Panc1 (cell line): Measurements from ENCODE around the gene B4GALNT1. TPM values are rescaled to one million over a fixed set of nuclear protein-coding genes. Genes with fewer than 3 reads are reported as not detected.

ENCODE experiments used
- ATAC-seq: fragments of 200-7000 bp; cut with Tn5 transposase; 2 replicates; pipeline ENCODE4 v1.9.1; 2020; ENCODE audit warnings: mild to moderate bottlenecking, moderate library complexity
- BruUV-seq: library from RNA; stranded (reverse); fragments of 400-500 nt; replicated peaks from 2 replicates; lab custom pipeline; 2021; lab: Mats Ljungman, UMichigan
- CTCF ChIA-PET: fragments of 300-600 bp; sonication (Branson Sonifier 250); formaldehyde crosslinking; loops from one replicate; lab custom pipeline; 2022; ENCODE audit warnings: antibody characterized with exemption; lab: Charles Lee
- POLR2A ChIA-PET: fragments of 300-600 bp; sonication (Branson Sonifier 250); formaldehyde crosslinking; loops from one replicate; lab custom pipeline; 2022; ENCODE audit warnings: antibody characterized with exemption; lab: Charles Lee
- DNase-seq: peaks from one replicate; pipeline ENCODE4 v3.0.0-alpha.2; 2010; ENCODE audit warnings: low read depth, low spot score
- H3K27ac ChIP-seq: 2 replicates; pipeline ENCODE4 v1.5.1; 2011; ENCODE audit warnings: mild to moderate bottlenecking, low read length, inconsistent platforms
- H3K27me3 ChIP-seq: fragments of 200-500 bp; sonication (Bioruptor generic); 2 replicates; pipeline ENCODE4 v1.6.0; 2014; ENCODE audit warnings: low read length, inconsistent platforms; ENCODE audit not compliant: control insufficient read depth, insufficient read depth
- H3K36me3 ChIP-seq: fragments of 200-500 bp; sonication (Bioruptor generic); 2 replicates; pipeline ENCODE4 v1.5.1; 2014; ENCODE audit warnings: inconsistent platforms, mild to moderate bottlenecking, low read length, moderate library complexity; ENCODE audit not compliant: control insufficient read depth, insufficient read depth
- H3K4me1 ChIP-seq: 2 replicates; pipeline ENCODE4 v1.5.1; 2011; ENCODE audit warnings: inconsistent platforms, mild to moderate bottlenecking, low read length, moderate library complexity; ENCODE audit not compliant: control insufficient read depth, insufficient read depth
- H3K4me3 ChIP-seq, 2 experiments: 2 replicates each; pipeline ENCODE4 v1.5.1; 2011 to 2012; ENCODE audit warnings: low read depth in 2 of 2, low read length in 2 of 2, mild to moderate bottlenecking in 2 of 2, inconsistent platforms in 1 of 2, moderate library complexity in 1 of 2
- H3K9me3 ChIP-seq: fragments of 200-500 bp; sonication (Bioruptor generic); 2 replicates; pipeline ENCODE4 v1.5.1; 2014; ENCODE audit warnings: low read depth, mild to moderate bottlenecking, inconsistent platforms, low read length, moderate library complexity; ENCODE audit not compliant: control insufficient read depth, insufficient read depth
- POLR2AphosphoS5 ChIP-seq: IDR thresholded peaks from 2 replicates; pipeline ENCODE4 v1.6.1; 2012; ENCODE audit warnings: mild to moderate bottlenecking, low read depth, low read length, moderate library complexity
- SIN3A ChIP-seq: IDR thresholded peaks from 2 replicates; pipeline ENCODE4 v1.6.1; 2012; ENCODE audit warnings: low read depth, mild to moderate bottlenecking, low read length, moderate library complexity, borderline replicate concordance; ENCODE audit not compliant: insufficient read depth
- TCF7L2 ChIP-seq: IDR thresholded peaks from 2 replicates; pipeline ENCODE4 v1.6.1; 2011; ENCODE audit warnings: mild to moderate bottlenecking, low read depth, low read length, inconsistent platforms
- in situ Hi-C: cut with HindIII; loops from 2 replicates; pipeline ENCODE4 v1.10.0; 2016; ENCODE audit warnings: low sequenced_read_pairs, low pct_unique_long_range_greater_than_20kb
- intact Hi-C: fragments of 100-400 bp; cut with micrococcal nuclease; formaldehyde crosslinking; loops from one replicate; pipeline ENCODE4 v1.10.0; 2022; ENCODE audit not compliant: unreplicated experiment
- total RNA-seq: library from RNA; stranded (reverse); gene quantifications from one replicate; pipeline ENCODE4 v1.2.1, GENCODE V29; 2021; ENCODE audit not compliant: unreplicated experiment
- TF ChIP-seq, protein P1 (sequence below), 2 experiments: IDR thresholded peaks; 2 replicates each; pipeline ENCODE4 v1.6.1; 2011 to 2012; ENCODE audit warnings: low read depth in 2 of 2, control low read depth in 1 of 2, low read length in 1 of 2, mild to moderate bottlenecking in 1 of 2, moderate library complexity in 1 of 2; ENCODE audit not compliant: insufficient read depth in 1 of 2
- TF ChIP-seq, protein P2 (sequence below): fragments of 450-650 bp; IDR thresholded peaks from 2 replicates; pipeline ENCODE4 v1.5.1; 2017; ENCODE audit warnings: mild to moderate bottlenecking

B4GALNT1 gene
- total RNA-seq, 1 experiment from 2014 or later, result 48.6 TPM

DNA sequence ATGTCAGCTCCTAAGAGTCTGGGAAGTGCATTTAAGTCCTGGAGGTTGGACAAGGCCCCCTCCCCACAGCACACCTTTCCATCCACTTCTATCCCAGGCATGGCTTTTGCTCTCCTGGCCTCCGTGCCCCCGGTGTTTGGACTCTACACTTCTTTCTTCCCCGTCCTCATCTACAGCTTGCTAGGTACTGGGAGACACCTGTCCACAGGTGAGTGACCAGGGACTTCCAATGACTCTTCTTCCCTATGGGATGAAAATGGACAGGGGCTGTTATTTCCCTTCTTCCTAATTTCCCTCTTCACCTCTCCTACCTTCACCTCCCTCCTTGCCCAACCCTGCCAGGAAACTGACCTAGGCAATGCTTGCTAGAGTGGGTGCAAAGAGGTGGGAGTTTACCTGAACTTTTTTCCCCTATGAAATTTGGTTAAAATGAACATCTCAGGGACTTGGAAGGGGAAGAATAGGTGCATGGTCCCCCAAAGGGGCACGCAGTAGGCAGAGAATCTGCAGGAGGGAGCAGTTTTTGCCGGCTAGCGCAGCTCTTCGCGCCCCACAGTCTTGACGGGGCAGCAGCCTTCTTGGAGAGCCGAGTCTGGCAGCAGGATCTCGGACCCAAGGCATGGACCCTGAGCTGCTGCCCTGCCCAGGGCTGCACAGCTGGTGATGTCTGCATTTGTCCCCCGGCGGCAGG is 12.6 kb downstream of the B4GALNT1 start:
- CTCF ChIA-PET, result interaction anchor here (1.5 kb wide), 1 partner anchor 37 kb away, joined by 5 read pairs; no protein-coding TSS in a partner anchor
- no peaks in the 10 kb centered on the region for H3K36me3 ChIP-seq
- peaks cover 13% of the 10 kb centered on the region for H3K4me1 ChIP-seq
- in situ Hi-C loops (no loop called here), intact Hi-C loops (loop anchor here (5.0 kb wide), 1 partner anchor 163 kb away; the partner anchor contains the start of genes GLI1 and INHBE)
- DNase-seq, result no peak
- no peak overlapping the region for H3K4me3 ChIP-seq
- POLR2A ChIA-PET, result no interaction called here
- no peak overlapping the region for H3K27ac ChIP-seq
- no TSS peak for BruUV-seq
- TF ChIP-seq SIN3A (no peak), TCF7L2 (no peak), POLR2AphosphoS5 (no peak)
- TF ChIP-seq, protein P1, sequence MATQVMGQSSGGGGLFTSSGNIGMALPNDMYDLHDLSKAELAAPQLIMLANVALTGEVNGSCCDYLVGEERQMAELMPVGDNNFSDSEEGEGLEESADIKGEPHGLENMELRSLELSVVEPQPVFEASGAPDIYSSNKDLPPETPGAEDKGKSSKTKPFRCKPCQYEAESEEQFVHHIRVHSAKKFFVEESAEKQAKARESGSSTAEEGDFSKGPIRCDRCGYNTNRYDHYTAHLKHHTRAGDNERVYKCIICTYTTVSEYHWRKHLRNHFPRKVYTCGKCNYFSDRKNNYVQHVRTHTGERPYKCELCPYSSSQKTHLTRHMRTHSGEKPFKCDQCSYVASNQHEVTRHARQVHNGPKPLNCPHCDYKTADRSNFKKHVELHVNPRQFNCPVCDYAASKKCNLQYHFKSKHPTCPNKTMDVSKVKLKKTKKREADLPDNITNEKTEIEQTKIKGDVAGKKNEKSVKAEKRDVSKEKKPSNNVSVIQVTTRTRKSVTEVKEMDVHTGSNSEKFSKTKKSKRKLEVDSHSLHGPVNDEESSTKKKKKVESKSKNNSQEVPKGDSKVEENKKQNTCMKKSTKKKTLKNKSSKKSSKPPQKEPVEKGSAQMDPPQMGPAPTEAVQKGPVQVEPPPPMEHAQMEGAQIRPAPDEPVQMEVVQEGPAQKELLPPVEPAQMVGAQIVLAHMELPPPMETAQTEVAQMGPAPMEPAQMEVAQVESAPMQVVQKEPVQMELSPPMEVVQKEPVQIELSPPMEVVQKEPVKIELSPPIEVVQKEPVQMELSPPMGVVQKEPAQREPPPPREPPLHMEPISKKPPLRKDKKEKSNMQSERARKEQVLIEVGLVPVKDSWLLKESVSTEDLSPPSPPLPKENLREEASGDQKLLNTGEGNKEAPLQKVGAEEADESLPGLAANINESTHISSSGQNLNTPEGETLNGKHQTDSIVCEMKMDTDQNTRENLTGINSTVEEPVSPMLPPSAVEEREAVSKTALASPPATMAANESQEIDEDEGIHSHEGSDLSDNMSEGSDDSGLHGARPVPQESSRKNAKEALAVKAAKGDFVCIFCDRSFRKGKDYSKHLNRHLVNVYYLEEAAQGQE (IDR thresholded peaks at IDR 0.05; ENCODE audit: insufficient read depth in 1 of 2, low read depth in 2 of 2, low read length in 1 of 2), result no peak
- TF ChIP-seq, protein P2, sequence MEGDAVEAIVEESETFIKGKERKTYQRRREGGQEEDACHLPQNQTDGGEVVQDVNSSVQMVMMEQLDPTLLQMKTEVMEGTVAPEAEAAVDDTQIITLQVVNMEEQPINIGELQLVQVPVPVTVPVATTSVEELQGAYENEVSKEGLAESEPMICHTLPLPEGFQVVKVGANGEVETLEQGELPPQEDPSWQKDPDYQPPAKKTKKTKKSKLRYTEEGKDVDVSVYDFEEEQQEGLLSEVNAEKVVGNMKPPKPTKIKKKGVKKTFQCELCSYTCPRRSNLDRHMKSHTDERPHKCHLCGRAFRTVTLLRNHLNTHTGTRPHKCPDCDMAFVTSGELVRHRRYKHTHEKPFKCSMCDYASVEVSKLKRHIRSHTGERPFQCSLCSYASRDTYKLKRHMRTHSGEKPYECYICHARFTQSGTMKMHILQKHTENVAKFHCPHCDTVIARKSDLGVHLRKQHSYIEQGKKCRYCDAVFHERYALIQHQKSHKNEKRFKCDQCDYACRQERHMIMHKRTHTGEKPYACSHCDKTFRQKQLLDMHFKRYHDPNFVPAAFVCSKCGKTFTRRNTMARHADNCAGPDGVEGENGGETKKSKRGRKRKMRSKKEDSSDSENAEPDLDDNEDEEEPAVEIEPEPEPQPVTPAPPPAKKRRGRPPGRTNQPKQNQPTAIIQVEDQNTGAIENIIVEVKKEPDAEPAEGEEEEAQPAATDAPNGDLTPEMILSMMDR, result no peak
- no peak for ATAC-seq
- H3K27me3 ChIP-seq, result no peaks in the 10 kb centered on the region
- no peaks in the 10 kb centered on the region for H3K9me3 ChIP-seq

DNA sequence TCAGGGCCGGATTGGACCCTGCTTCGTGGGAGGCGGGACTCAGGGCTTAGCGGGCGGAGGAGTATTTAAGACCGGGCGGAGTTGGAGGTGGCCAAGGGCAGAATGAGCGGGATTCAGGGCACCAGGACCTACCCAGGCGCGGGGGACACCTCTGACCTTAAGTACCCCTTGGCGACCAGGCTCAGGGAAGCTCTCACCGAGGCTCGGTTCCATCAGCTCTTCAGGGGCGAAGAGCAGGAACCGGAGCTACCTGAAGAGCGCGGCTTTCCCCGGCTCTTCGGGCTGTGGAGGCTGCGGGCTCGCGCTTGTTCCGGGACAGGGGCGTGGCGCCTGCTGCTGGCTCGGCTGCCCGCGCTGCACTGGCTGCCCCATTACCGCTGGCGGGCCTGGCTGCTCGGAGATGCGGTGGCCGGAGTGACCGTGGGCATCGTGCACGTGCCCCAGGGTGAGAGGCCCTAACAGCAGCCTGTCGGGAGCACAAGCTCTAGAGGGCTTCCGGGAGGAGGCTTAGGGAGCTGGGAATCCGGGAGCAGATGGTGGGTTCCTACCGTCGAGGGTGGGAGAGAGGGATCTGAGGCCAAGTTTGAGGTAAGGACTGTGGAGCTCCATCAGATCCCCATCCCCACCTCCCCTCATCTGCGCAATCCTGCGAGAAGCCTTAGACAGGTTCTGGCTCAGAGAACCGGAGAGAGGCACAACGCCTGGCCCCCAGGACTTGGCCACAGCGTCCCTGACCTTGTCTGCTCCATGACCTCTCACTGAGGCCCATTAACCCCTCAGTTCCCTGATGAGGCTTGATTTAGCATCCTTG is 13.4 kb downstream of the B4GALNT1 start:
- intact Hi-C loops (loop anchor here (5.0 kb wide), 1 partner anchor 162 kb away; the partner anchor contains the start of genes GLI1 and INHBE), in situ Hi-C loops (no loop called here)
- H3K4me1 ChIP-seq, result peaks cover 13% of the 10 kb centered on the region
- no peak for ATAC-seq
- ChIA-PET POLR2A (no interaction called here), CTCF (interaction anchor here (1.5 kb wide), 1 partner anchor 37 kb away, joined by 5 read pairs; no protein-coding TSS in a partner anchor)
- no TSS peak for BruUV-seq
- no peak for TF ChIP-seq SIN3A
- no peak for TF ChIP-seq POLR2AphosphoS5
- TF ChIP-seq, protein P2, result no peak
- no peak for TF ChIP-seq TCF7L2
- TF ChIP-seq, protein P1 (IDR thresholded peaks at IDR 0.05; ENCODE audit: insufficient read depth in 1 of 2, low read depth in 2 of 2, low read length in 1 of 2), result no peak
- H3K27me3 ChIP-seq, result no peaks in the 10 kb centered on the region
- no peak for DNase-seq
- no peaks in the 10 kb centered on the region for H3K9me3 ChIP-seq
- H3K36me3 ChIP-seq, result no peaks in the 10 kb centered on the region
- H3K4me3 ChIP-seq, result no peak overlapping the region
- H3K27ac ChIP-seq, result no peak overlapping the region
